Transverse colon (tissue), 4 donors: ENCODE results near the gene PRKCQ. TPM values are rescaled to one million over a fixed set of nuclear protein-coding genes. Genes with fewer than 3 reads are reported as not detected.

ENCODE experiments used
- DNase-seq: peaks from one replicate; pipeline ENCODE4 v3.0.0-alpha.2; 2019
- H3K27ac ChIP-seq, 4 donors: fragments of 200-600 bp; sonication (generic); 2 replicates each; pipeline ENCODE4 v1.5.1; 2016 to 2018; ENCODE audit warnings: inconsistent platforms in 4 of 4
- H3K27me3 ChIP-seq: fragments of 200-600 bp; sonication (generic); 2 replicates; pipeline ENCODE4 v1.5.1; 2017; ENCODE audit warnings: inconsistent platforms
- H3K36me3 ChIP-seq, 4 donors: fragments of 200-600 bp; sonication (generic); 2 replicates each; pipeline ENCODE4 v1.5.1; 2017 to 2019; ENCODE audit warnings: inconsistent platforms in 4 of 4
- H3K4me1 ChIP-seq, 4 donors: fragments of 200-600 bp; sonication (generic); 2 replicates each; pipeline ENCODE4 v1.5.1; 2017 to 2020; ENCODE audit warnings: inconsistent platforms in 4 of 4
- H3K4me3 ChIP-seq, 4 donors: fragments of 200-600 bp; sonication (generic); 1 replicate in 1 of 4; 2 replicates in 3 of 4; pipeline versions ENCODE4 v1.5.1 to v1.6.1; 2017 to 2019; ENCODE audit warnings: inconsistent platforms in 4 of 4
- H3K9me3 ChIP-seq, 2 donors: fragments of 200-600 bp; sonication (generic); 2 replicates each; pipeline ENCODE4 v1.5.1; 2017 to 2019; ENCODE audit warnings: inconsistent platforms in 2 of 2
- EP300 ChIP-seq: sonication (generic); formaldehyde crosslinking; IDR thresholded peaks from one replicate; pipeline ENCODE4 v1.6.1; 2017; ENCODE audit warnings: antibody characterized with exemption, low read depth
- POLR2A ChIP-seq: fragments of 450-650 bp; IDR thresholded peaks from one replicate; pipeline ENCODE4 v1.6.1; 2016; ENCODE audit warnings: antibody characterized with exemption, mild to moderate bottlenecking, moderate library complexity
- POLR2AphosphoS5 ChIP-seq, 3 donors: sonication (generic); formaldehyde crosslinking; IDR thresholded peaks; one replicate each; pipeline ENCODE4 v1.6.1; 2016; ENCODE audit warnings: antibody characterized with exemption in 3 of 3
- WGBS, 2 donors: methylation state at CpG; one replicate each; pipeline ENCODE4 v1.1.5; 2018; ENCODE audit warnings: low coverage in 1 of 2; 5-methylcytosine and 5-hydroxymethylcytosine counted together
- in situ Hi-C, 4 donors: fragments of 200-750 bp; cut with MboI; loops; one replicate each; pipeline versions ENCODE4 v1.15.0 to v1.15.1; 2017; ENCODE audit warnings: low sequenced_read_pairs in 3 of 4, low pct_ligation_motif_present in 1 of 4, low pct_unique_long_range_greater_than_20kb in 1 of 4
- intact Hi-C: fragments of 100-400 bp; cut with DNase I; formaldehyde crosslinking; loops from one replicate; pipeline ENCODE4 v1.15.1; 2023; ENCODE audit warnings: low total_unique reads
- total RNA-seq, 4 donors: library from RNA; depleted of rRNA; stranded (reverse); fragments of >200 nt; gene quantifications; one replicate each; pipeline ENCODE4 v1.1.0, GENCODE V29; 2016
- TF ChIP-seq, protein P1 (sequence below), 5 experiments: fragments of 200-600 bp in 3 of 5; fragments of 450-650 bp in 2 of 5; sonication (generic) in 3 of 5; IDR thresholded peaks; 1 replicate in 2 of 5; 2 replicates in 3 of 5; pipeline ENCODE4 v1.5.1; 2016 to 2017; ENCODE audit warnings: antibody characterized with exemption in 5 of 5, inconsistent platforms in 3 of 5, mild to moderate bottlenecking in 2 of 5, moderate library complexity in 1 of 5

PRKCQ gene
- total RNA-seq, 4 donors from 2014 or later = 0.60 to 2.7 (median 1.2) TPM

DNA sequence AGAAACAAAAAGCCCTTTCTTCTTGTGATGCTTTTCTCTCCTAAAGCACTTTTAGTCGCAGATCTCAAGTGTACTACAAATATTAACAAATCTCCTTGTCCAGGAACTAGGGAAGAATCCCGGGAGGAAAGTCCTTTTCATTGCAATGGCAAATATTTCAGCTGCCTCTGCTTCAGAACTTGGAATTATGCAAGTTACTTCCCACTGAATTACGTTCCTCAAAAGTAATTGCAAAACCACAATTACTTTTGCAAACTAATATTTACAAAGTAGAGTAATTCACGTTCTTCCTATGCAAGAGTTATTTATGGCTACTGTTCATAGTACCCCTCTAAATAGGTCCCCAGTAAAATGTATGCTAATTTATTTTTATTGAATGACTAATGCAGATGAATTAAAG is 14.5 kb downstream of the PRKCQ start:
- no peak for DNase-seq
- TF ChIP-seq POLR2A = no peak
- TF ChIP-seq POLR2AphosphoS5 (IDR thresholded peaks at IDR 0.05) = no peak
- TF ChIP-seq, protein P1, sequence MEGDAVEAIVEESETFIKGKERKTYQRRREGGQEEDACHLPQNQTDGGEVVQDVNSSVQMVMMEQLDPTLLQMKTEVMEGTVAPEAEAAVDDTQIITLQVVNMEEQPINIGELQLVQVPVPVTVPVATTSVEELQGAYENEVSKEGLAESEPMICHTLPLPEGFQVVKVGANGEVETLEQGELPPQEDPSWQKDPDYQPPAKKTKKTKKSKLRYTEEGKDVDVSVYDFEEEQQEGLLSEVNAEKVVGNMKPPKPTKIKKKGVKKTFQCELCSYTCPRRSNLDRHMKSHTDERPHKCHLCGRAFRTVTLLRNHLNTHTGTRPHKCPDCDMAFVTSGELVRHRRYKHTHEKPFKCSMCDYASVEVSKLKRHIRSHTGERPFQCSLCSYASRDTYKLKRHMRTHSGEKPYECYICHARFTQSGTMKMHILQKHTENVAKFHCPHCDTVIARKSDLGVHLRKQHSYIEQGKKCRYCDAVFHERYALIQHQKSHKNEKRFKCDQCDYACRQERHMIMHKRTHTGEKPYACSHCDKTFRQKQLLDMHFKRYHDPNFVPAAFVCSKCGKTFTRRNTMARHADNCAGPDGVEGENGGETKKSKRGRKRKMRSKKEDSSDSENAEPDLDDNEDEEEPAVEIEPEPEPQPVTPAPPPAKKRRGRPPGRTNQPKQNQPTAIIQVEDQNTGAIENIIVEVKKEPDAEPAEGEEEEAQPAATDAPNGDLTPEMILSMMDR (IDR thresholded peaks at IDR 0.05) = no peak
- TF ChIP-seq EP300 = no peak

GRCh38 chr10:6564367-6564766 is 15.7 kb downstream of the PRKCQ start:
- no peaks in the 10 kb centered on the region for H3K9me3 ChIP-seq
- in situ Hi-C loops = no loop called here
- H3K27ac ChIP-seq = no peak overlapping the region

More for the DNA sequence above, 14.5 kb downstream of the PRKCQ start:
- H3K27ac ChIP-seq = no peak overlapping the region
- no peaks in the 10 kb centered on the region for H3K36me3 ChIP-seq
- H3K27me3 ChIP-seq = no peaks in the 10 kb centered on the region
- no peak overlapping the region for H3K4me3 ChIP-seq
- 39 to 45% methylated on average over 4 of the region's 4 CpGs for WGBS, 2 donors
- H3K4me1 ChIP-seq = no peaks in the 10 kb centered on the region
- in situ Hi-C loops (no loop called here), intact Hi-C loops (no loop called here)
- no peaks in the 10 kb centered on the region for H3K9me3 ChIP-seq

GRCh38 chr10:6563731-6564130 is 16.3 kb downstream of the PRKCQ start:
- Histone ChIP-seq H3K27ac (no peak overlapping the region), H3K9me3 (no peaks in the 10 kb centered on the region), H3K4me1 (no peaks in the 10 kb centered on the region), H3K4me3 (no peak overlapping the region), H3K36me3 (no peaks in the 10 kb centered on the region), H3K27me3 (no peaks in the 10 kb centered on the region)
- TF ChIP-seq, protein P1 (IDR thresholded peaks at IDR 0.05) = no peak
- no peak for TF ChIP-seq POLR2AphosphoS5 (IDR thresholded peaks at IDR 0.05)
- TF ChIP-seq POLR2A = no peak
- no peak for TF ChIP-seq EP300
- in situ Hi-C loops (no loop called here), intact Hi-C loops (no loop called here)
- 87 to 100% methylated on average over 2 to 6 of the region's 6 CpGs for WGBS, 2 donors
- no peak for DNase-seq

More at GRCh38 chr10:6564367-6564766, 15.7 kb downstream of the PRKCQ start:
- H3K27me3 ChIP-seq = no peaks in the 10 kb centered on the region
- WGBS, 2 donors = 47 to 73% methylated on average over 3 to 5 of the region's 5 CpGs
- H3K36me3 ChIP-seq = no peaks in the 10 kb centered on the region
- no peak for DNase-seq
- TF ChIP-seq POLR2AphosphoS5 (IDR thresholded peaks at IDR 0.05) = no peak
- no peak for TF ChIP-seq POLR2A
- TF ChIP-seq, protein P1 (IDR thresholded peaks at IDR 0.05) = no peak
- TF ChIP-seq EP300 = no peak
- H3K4me1 ChIP-seq = no peaks in the 10 kb centered on the region
- H3K4me3 ChIP-seq = no peak overlapping the region
- intact Hi-C loops = no loop called here

DNA sequence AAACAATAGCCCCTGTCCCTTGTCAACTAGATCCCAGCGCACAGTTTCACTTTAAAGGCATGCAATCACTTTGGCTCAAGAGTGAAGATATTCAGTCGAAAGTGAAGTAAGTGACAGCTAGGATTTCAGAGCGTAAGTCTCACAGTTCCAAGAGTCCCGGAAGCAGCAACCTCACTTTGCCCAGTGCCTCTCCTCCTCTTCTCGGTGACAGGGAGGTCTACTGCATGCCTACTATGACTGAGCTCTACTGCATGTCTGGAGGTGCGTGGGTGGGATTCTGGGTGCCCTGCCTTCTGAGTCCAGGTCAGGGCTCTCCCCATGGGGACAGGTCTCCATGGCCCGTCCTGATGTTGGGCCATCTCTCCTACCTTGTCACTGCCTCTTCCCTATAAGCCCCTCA is 17.0 kb downstream of the PRKCQ start:
- intact Hi-C loops = no loop called here
- H3K27ac ChIP-seq = no peak overlapping the region
- H3K27me3 ChIP-seq = no peaks in the 10 kb centered on the region
- TF ChIP-seq EP300 (no peak), POLR2AphosphoS5 (IDR thresholded peaks at IDR 0.05) (no peak), POLR2A (no peak)
- TF ChIP-seq, protein P1 (IDR thresholded peaks at IDR 0.05) = no peak
- WGBS, 2 donors = 71 to 74% methylated on average over 2 to 7 of the region's 7 CpGs
- no peaks in the 10 kb centered on the region for H3K4me1 ChIP-seq
- no peak overlapping the region for H3K4me3 ChIP-seq
- no peaks in the 10 kb centered on the region for H3K36me3 ChIP-seq
- no peaks in the 10 kb centered on the region for H3K9me3 ChIP-seq
- DNase-seq = no peak
- in situ Hi-C loops = no loop called here
